Spinal cord (tissue), 10 donors: Measurements from ENCODE around the gene SPATA19. TPM values are rescaled to one million over a fixed set of nuclear protein-coding genes. Genes with fewer than 3 reads are reported as not detected.

Experiments
- DNase-seq, 6 donors: peaks; one replicate each; pipeline versions ENCODE4 v3.0.0 to v3.0.0-alpha.2; 2013 to 2015; ENCODE audit warnings: low spot score in 6 of 6, low read depth in 4 of 6
- H3K27ac ChIP-seq: one replicate; pipeline ENCODE4 v1.5.1; 2013; ENCODE audit warnings: low read depth, low read length, control low read depth
- H3K27me3 ChIP-seq: one replicate; pipeline ENCODE4 v1.6.1; 2013; ENCODE audit warnings: low read length; ENCODE audit not compliant: control insufficient read depth, insufficient read depth
- H3K36me3 ChIP-seq: one replicate; pipeline ENCODE4 v1.6.1; 2013; ENCODE audit warnings: low read length; ENCODE audit not compliant: control insufficient read depth, insufficient read depth
- H3K4me1 ChIP-seq: one replicate; pipeline ENCODE4 v1.6.1; 2013; ENCODE audit warnings: low read length; ENCODE audit not compliant: control insufficient read depth, insufficient read depth
- H3K4me3 ChIP-seq: one replicate; pipeline ENCODE4 v1.5.1; 2013; ENCODE audit warnings: low read depth, low read length, control low read depth
- H3K9me3 ChIP-seq: one replicate; pipeline ENCODE4 v1.6.1; 2013; ENCODE audit warnings: low read length; ENCODE audit not compliant: control insufficient read depth, insufficient read depth
- WGBS: methylation state at CpG from one replicate; pipeline ENCODE4 v1.1.5; 2013; ENCODE audit warnings: missing lambda C conversion rate; ENCODE audit not compliant: insufficient coverage; 5-methylcytosine and 5-hydroxymethylcytosine counted together
- polyA plus RNA-seq, 2 donors: library from polyadenylated mRNA; unstranded; fragments of 120-200 nt; gene quantifications; one replicate each; pipeline ENCODE4 v1.2.1, GENCODE V29; 2013; ENCODE audit not compliant: insufficient read length in 2 of 2
- total RNA-seq, 2 donors: library from RNA; depleted of rRNA in 1 of 2; stranded (reverse); fragments of 120-200 nt in 1 of 2; fragments of >200 nt in 1 of 2; gene quantifications; one replicate each; pipeline versions ENCODE4 v1.2.3 to v1.2.4, GENCODE V29; 2013 to 2014
- donor health status: healthy.

Gene SPATA19
- total and polyA plus RNA-seq, 4 donors: not detected

DNA sequence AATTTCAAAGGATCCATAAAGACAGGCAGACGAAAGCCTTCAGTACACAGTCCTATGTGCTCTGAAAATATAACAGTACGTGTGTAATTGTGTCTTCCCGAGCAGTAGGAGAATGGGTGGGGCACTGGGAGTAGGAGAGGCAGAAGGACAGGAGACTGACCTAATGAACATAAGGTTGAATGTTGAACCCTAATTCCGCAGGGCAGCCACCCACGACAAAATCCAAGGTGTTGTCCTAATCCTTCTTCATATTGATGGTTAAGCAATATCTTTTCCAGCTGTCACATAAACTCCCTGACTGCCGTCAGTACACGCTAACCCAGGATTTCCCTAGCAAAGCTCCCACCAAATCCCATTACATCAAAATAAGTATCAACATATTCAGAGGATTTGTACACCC is 34.5 kb downstream of the SPATA19 start:
- 61% methylated on average over 5 of the region's 7 CpGs for WGBS
- H3K27me3 ChIP-seq: no peaks in the 10 kb centered on the region
- H3K36me3 ChIP-seq: no peaks in the 10 kb centered on the region

GRCh38 chr11:133809569-133810491 is 35.5 kb downstream of the SPATA19 start:
- 14% methylated on average over 17 of the region's 23 CpGs for WGBS
- DNase-seq: peak in 5 of 6 donors; percentile 51 to 94 (median 60)
- no peak overlapping the region for H3K4me3 ChIP-seq
- no peaks in the 10 kb centered on the region for H3K9me3 ChIP-seq
- H3K27ac ChIP-seq: peak overlapping the region; percentile 59
- H3K27me3 ChIP-seq: no peaks in the 10 kb centered on the region
- peaks cover 38% of the 10 kb centered on the region for H3K4me1 ChIP-seq
- H3K36me3 ChIP-seq: no peaks in the 10 kb centered on the region

More for the DNA sequence above, 34.5 kb downstream of the SPATA19 start:
- Histone ChIP-seq H3K4me1 (peaks cover 43% of the 10 kb centered on the region), H3K4me3 (no peak overlapping the region), H3K9me3 (no peaks in the 10 kb centered on the region), H3K27ac (peak overlapping the region; percentile 59)
- DNase-seq: no peak

- DNase-seq: no peak
- Histone ChIP-seq H3K27ac (no peak overlapping the region), H3K36me3 (no peaks in the 10 kb centered on the region), H3K4me3 (no peak overlapping the region), H3K4me1 (peaks cover 34% of the 10 kb centered on the region), H3K9me3 (no peaks in the 10 kb centered on the region), H3K27me3 (no peaks in the 10 kb centered on the region)
- 76% methylated on average over 11 of the region's 13 CpGs for WGBS
Measured at GRCh38 chr11:133808393-133809140, 36.7 kb downstream of the SPATA19 start.

DNA sequence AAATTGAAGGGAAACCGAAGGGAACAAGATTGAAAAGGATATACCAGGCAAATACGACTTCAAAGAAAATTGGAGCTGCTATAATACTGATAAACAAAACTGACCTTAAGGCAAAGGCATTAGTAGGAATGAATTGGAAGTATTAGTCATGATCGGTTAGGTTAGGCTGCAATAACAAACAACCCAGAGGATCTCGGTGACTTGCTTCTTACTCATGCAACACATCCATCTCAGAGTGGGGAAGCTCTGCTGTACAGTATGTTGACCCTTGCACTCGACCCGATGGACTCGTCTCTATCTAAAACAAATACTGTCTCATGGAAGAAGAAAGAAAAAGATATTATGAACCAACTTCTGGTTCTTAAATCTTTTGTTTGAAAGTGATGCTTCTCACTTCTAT is 42.3 kb downstream of the SPATA19 start:
- H3K4me1 ChIP-seq: no peaks in the 10 kb centered on the region
- WGBS: no CpG with 5 or more reads among the region's 7 CpGs
- no peak overlapping the region for H3K27ac ChIP-seq
- H3K9me3 ChIP-seq: no peaks in the 10 kb centered on the region
- no peaks in the 10 kb centered on the region for H3K27me3 ChIP-seq
- H3K4me3 ChIP-seq: no peak overlapping the region
- no peak for DNase-seq
- no peaks in the 10 kb centered on the region for H3K36me3 ChIP-seq

- DNase-seq: no peak
- Histone ChIP-seq H3K4me1 (peaks cover 3% of the 10 kb centered on the region), H3K36me3 (no peaks in the 10 kb centered on the region), H3K9me3 (no peaks in the 10 kb centered on the region), H3K4me3 (no peak overlapping the region), H3K27me3 (no peaks in the 10 kb centered on the region), H3K27ac (no peak overlapping the region)
- WGBS: 94% methylated on average over 4 of the region's 4 CpGs
Measured at GRCh38 chr11:133801356-133801755, 44.0 kb downstream of the SPATA19 start.

DNA sequence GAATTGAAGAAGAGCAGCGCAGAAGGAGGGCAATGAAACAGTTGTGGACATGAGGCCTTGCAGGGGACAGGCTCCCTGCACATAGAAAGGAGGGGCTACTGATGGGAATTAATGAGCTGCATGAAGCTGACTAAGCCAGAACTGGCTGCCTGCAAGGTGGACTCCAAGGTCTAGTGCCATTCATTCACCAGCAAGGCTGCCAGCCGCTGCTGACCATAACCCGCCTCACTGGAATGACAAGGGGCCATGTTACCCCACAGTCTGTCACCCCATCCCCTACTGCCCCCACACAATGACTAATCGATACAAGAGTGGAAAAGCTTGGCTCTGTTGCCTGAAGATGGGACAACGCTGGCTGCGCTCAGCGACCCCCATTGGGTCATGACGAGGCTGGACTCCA is 44.6 kb downstream of the SPATA19 start:
- WGBS: 99% methylated on average over 5 of the region's 8 CpGs

DNA sequence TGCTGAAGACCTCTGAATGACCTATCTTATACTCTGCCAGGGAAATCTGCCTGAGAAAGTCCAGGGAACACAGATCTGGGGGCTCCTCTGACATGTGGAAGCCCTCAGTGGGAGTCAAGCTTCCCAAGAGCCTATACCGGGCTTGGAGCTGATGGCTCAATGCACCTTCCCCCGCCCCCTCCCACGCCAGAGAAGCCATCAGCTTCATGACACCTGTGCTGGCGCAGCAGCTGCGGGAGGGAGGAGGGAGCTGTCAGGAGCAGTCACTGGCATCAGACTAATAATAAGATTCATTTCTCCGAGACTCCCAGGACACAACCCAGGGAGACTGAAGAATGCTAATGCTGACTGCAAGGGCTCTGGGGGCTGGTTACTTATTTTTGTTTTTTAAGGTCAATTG is 47.8 kb downstream of the SPATA19 start:
- Histone ChIP-seq H3K27me3 (no peaks in the 10 kb centered on the region), H3K4me3 (no peak overlapping the region), H3K4me1 (peaks cover 3% of the 10 kb centered on the region), H3K9me3 (peaks cover 3% of the 10 kb centered on the region), H3K36me3 (no peaks in the 10 kb centered on the region), H3K27ac (no peak overlapping the region)
- DNase-seq: peak in 1 of 6 donors; percentile 35
- no CpG with 5 or more reads among the region's 6 CpGs for WGBS

More for the DNA sequence above, 44.6 kb downstream of the SPATA19 start:
- Histone ChIP-seq H3K27me3 (no peaks in the 10 kb centered on the region), H3K9me3 (no peaks in the 10 kb centered on the region), H3K36me3 (no peaks in the 10 kb centered on the region), H3K4me3 (no peak overlapping the region), H3K27ac (no peak overlapping the region), H3K4me1 (peaks cover 3% of the 10 kb centered on the region)
- DNase-seq: no peak

GRCh38 chr11:133796043-133796795 is 49.1 kb downstream of the SPATA19 start:
- Histone ChIP-seq H3K4me3 (no peak overlapping the region), H3K36me3 (no peaks in the 10 kb centered on the region), H3K9me3 (peaks cover 3% of the 10 kb centered on the region), H3K27ac (no peak overlapping the region), H3K4me1 (peaks cover 3% of the 10 kb centered on the region), H3K27me3 (no peaks in the 10 kb centered on the region)
- 95% methylated on average over 8 of the region's 10 CpGs for WGBS
- no peak for DNase-seq

DNA sequence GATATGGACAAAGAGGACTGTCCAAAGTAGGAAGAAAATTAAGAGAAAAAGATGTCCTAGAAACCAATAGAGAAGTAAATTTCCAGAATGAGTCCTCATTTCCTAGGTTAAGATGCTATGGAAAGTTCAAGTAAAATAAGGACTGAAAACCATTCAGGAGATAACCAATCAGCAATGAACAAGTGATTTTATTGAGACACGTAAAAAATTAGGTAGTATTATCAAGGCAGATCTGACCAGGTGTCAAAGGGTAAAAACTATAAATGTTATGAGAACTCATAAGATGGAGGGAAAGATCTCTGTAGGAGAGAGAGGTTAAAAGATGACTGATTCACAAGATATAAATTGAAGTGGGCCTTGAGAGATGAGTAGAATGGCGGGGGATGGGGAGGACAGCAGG is 50.2 kb downstream of the SPATA19 start:
- Histone ChIP-seq H3K27me3 (peaks cover 2% of the 10 kb centered on the region), H3K4me1 (peaks cover 3% of the 10 kb centered on the region), H3K36me3 (no peaks in the 10 kb centered on the region), H3K9me3 (peaks cover 3% of the 10 kb centered on the region), H3K4me3 (no peak overlapping the region), H3K27ac (no peak overlapping the region)
- no peak for DNase-seq
- 100% methylated on average over 2 of the region's 2 CpGs for WGBS
